ENCODE results near the gene NCS1. TPM values are rescaled to one million over a fixed set of nuclear protein-coding genes. Genes with fewer than 3 reads are reported as not detected.

NCS1 gene
- total RNA-seq, 1 donor = 42.7 TPM

- no peak for DNase-seq (ENCODE audit: low read depth)
- H3K4me3 ChIP-seq (ENCODE audit: low read depth, low read length) = no peak overlapping the region
- TF ChIP-seq CTCF (IDR thresholded peaks at IDR 0.05; ENCODE audit: insufficient read depth, low read depth, low read length) = no peak
Observed at GRCh38 chr9:130199605-130200004, 27.4 kb downstream of the NCS1 start.

- no peak for TF ChIP-seq CTCF (IDR thresholded peaks at IDR 0.05; ENCODE audit: insufficient read depth, low read depth, low read length)
- no peak overlapping the region for H3K4me3 ChIP-seq (ENCODE audit: low read depth, low read length)
- DNase-seq (ENCODE audit: low read depth) = no peak
Observed at GRCh38 chr9:130200038-130200849, 28.0 kb downstream of the NCS1 start.

GRCh38 chr9:130201399-130201873 lies 29.2 kb downstream of the NCS1 start:
- H3K4me3 ChIP-seq (ENCODE audit: low read depth, low read length) = no peak overlapping the region
- no peak for TF ChIP-seq CTCF (IDR thresholded peaks at IDR 0.05; ENCODE audit: insufficient read depth, low read depth, low read length)
- no peak for DNase-seq (ENCODE audit: low read depth)

- TF ChIP-seq CTCF (IDR thresholded peaks at IDR 0.05; ENCODE audit: insufficient read depth, low read depth, low read length) = no peak
- H3K4me3 ChIP-seq (ENCODE audit: low read depth, low read length) = no peak overlapping the region
- no peak for DNase-seq (ENCODE audit: low read depth)
Observed at GRCh38 chr9:130201974-130202373, 29.8 kb downstream of the NCS1 start.

- no peak overlapping the region for H3K4me3 ChIP-seq (ENCODE audit: low read depth, low read length)
- TF ChIP-seq CTCF (IDR thresholded peaks at IDR 0.05; ENCODE audit: insufficient read depth, low read depth, low read length) = no peak
- no peak for DNase-seq (ENCODE audit: low read depth)
Observed at GRCh38 chr9:130204341-130204740, 32.1 kb downstream of the NCS1 start.

- H3K4me3 ChIP-seq (ENCODE audit: low read depth, low read length) = no peak overlapping the region
- DNase-seq (ENCODE audit: low read depth) = no peak
- no peak for TF ChIP-seq CTCF (IDR thresholded peaks at IDR 0.05; ENCODE audit: insufficient read depth, low read depth, low read length)
Observed at GRCh38 chr9:130204959-130205358, 32.8 kb downstream of the NCS1 start.
